DND-41 (cell line): ENCODE results near the gene FSCN2.
"Not testable (repeated sequence)": the region's sequence is repeated elsewhere in the genome, so short reads cannot be mapped to it uniquely, and the experiment has no call there.

Source experiments
- ATAC-seq: fragments of 200-7000 bp; cut with Tn5 transposase; 3 replicates; pipeline ENCODE4 v1.9.1; 2021; ENCODE audit warnings: low read depth; ENCODE audit not compliant: insufficient read depth
- DNase-seq: peaks from one replicate; pipeline ENCODE4 v3.0.0-alpha.2; 2020
- H2AFZ ChIP-seq: 2 replicates; pipeline ENCODE4 v1.6.0; 2012; ENCODE audit warnings: low read depth, low read length
- H3K27ac ChIP-seq: 2 replicates; pipeline ENCODE4 v1.5.1; 2012; ENCODE audit warnings: low read length, inconsistent platforms
- H3K27me3 ChIP-seq: fragments of 200-600 bp; sonication (generic); 2 replicates; pipeline ENCODE4 v1.6.0; 2012; ENCODE audit warnings: low read length, mild to moderate bottlenecking, inconsistent platforms; ENCODE audit not compliant: insufficient read depth, poor library complexity
- H3K36me3 ChIP-seq: 2 replicates; pipeline ENCODE4 v1.5.1; 2012; ENCODE audit warnings: low read length, inconsistent platforms; ENCODE audit not compliant: insufficient read depth
- H3K4me1 ChIP-seq: 2 replicates; pipeline ENCODE4 v1.5.1; 2012; ENCODE audit warnings: mild to moderate bottlenecking, low read length; ENCODE audit not compliant: insufficient read depth
- H3K4me2 ChIP-seq: 2 replicates; pipeline ENCODE4 v1.6.0; 2012; ENCODE audit warnings: mild to moderate bottlenecking, moderate library complexity, low read length, inconsistent platforms; ENCODE audit not compliant: insufficient read depth
- H3K4me3 ChIP-seq, 2 experiments: fragments of 200-600 bp in 1 of 2; shearing (Covaris generic) in 1 of 2; 2 replicates each; pipeline ENCODE4 v1.5.1; 2012 to 2016; ENCODE audit warnings: inconsistent platforms in 2 of 2, low read length in 2 of 2, mild to moderate bottlenecking in 2 of 2, low read depth in 1 of 2, moderate library complexity in 1 of 2
- H3K79me2 ChIP-seq: 2 replicates; pipeline ENCODE4 v1.6.0; 2012; ENCODE audit warnings: low read length, inconsistent platforms; ENCODE audit not compliant: insufficient read depth
- H3K9ac ChIP-seq: 2 replicates; pipeline ENCODE4 v1.6.0; 2012; ENCODE audit warnings: low read depth, mild to moderate bottlenecking, inconsistent platforms, low read length, moderate library complexity
- H3K9me3 ChIP-seq: 2 replicates; pipeline ENCODE4 v1.5.1; 2012; ENCODE audit warnings: low read length, moderate library complexity, mild to moderate bottlenecking, inconsistent platforms; ENCODE audit not compliant: insufficient read depth, severe bottlenecking
- H4K20me1 ChIP-seq: 2 replicates; pipeline ENCODE4 v1.6.0; 2012; ENCODE audit warnings: low read length; ENCODE audit not compliant: insufficient read depth
- CTCF ChIP-seq: IDR thresholded peaks from 2 replicates; pipeline ENCODE4 v1.5.1; 2012; ENCODE audit warnings: borderline replicate concordance, low read length, moderate library complexity, mild to moderate bottlenecking; ENCODE audit not compliant: poor library complexity, severe bottlenecking; ENCODE audit errors: extremely low read depth
- EZH2 ChIP-seq: IDR thresholded peaks from 3 replicates; pipeline ENCODE4 v1.6.1; 2012; ENCODE audit warnings: borderline replicate concordance, low read depth, mild to moderate bottlenecking, moderate library complexity, low read length, inconsistent platforms; ENCODE audit not compliant: severe bottlenecking

Gene FSCN2

DNA sequence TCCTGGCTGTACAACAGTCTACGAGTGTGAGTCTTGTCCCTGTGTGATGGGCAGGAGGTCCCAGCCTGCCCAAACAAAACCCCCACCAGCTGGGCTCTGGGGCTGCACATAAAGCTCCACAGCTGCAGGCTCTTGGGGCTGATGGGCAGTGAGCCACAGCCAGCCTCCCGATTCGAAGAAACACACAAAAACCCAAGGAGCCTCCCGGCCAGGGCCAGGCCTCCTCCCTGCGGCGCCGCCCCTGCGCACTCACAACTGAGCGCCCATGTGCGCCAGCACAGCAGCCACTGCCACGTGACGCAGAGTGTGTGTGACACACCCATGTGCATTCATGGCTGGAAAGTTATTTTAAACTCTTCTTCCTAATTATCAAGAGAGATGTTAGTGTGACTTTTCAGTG lies 54.6 kb downstream of the FSCN2 start:
- TF ChIP-seq CTCF = no peak
- TF ChIP-seq EZH2 = no peak
- peaks cover 23% of the 10 kb centered on the region for H4K20me1 ChIP-seq
- H3K36me3 ChIP-seq = peaks cover 88% of the 10 kb centered on the region
- H3K4me3 ChIP-seq = no peak overlapping the region
- no peak overlapping the region for H2AFZ ChIP-seq
- H3K79me2 ChIP-seq = peaks cover 16% of the 10 kb centered on the region
- DNase-seq (no peak), ATAC-seq (no peak)
- no peak overlapping the region for H3K9ac ChIP-seq
- no peak overlapping the region for H3K27ac ChIP-seq
- no peaks in the 10 kb centered on the region for H3K4me1 ChIP-seq
- no peak overlapping the region for H3K4me2 ChIP-seq
- H3K27me3 ChIP-seq = no peaks in the 10 kb centered on the region
- no peaks in the 10 kb centered on the region for H3K9me3 ChIP-seq

DNA sequence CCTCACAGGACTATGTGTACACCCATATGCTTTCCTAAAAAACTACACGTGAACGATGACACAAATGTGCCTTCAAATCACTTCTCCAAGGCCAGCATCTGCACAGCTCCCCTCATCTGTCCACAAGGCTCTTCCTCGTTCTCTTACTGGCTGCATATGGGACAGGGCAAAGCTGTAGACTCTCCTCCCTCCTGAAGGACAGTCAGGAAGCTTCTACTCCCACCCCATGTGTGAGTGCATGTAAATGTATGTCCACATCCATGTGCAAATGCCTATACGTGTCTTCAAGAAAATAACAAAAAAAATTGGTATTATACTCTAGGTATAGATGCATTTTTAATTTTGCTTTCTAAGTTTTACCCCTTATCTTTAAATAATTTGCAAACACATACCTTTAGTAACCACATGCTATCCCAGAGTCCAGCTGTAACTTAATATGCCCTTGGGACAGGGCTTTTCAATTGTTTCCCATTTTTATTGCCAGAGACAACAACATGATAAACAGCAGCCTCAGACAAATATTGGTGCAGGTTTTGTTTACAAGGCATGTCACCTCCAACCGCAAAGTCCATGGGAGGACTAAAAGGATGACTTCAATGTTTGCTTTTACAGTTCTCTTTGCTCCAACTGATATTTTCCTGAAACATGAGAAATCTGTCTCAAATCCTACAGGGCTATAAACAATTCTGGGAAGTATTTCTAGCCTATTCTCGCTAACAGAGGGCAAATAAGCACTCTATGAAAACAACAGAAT lies 55.6 kb downstream of the FSCN2 start:
- TF ChIP-seq CTCF (no peak), EZH2 (no peak)
- Histone ChIP-seq H3K79me2 (peaks cover 12% of the 10 kb centered on the region), H4K20me1 (peaks cover 21% of the 10 kb centered on the region), H3K36me3 (peaks cover 89% of the 10 kb centered on the region), H3K4me1 (no peaks in the 10 kb centered on the region), H3K9ac (no peak overlapping the region), H3K9me3 (no peaks in the 10 kb centered on the region), H3K4me2 (no peak overlapping the region), H3K4me3 (no peak overlapping the region), H2AFZ (no peak overlapping the region), H3K27ac (no peak overlapping the region), H3K27me3 (no peaks in the 10 kb centered on the region)
- ATAC-seq (no peak), DNase-seq (no peak)

GRCh38 chr17:81584771-81585170 lies 56.6 kb downstream of the FSCN2 start:
- H3K9ac ChIP-seq, H3K4me1 ChIP-seq, H3K27ac ChIP-seq, H3K4me2 ChIP-seq, H3K79me2 ChIP-seq, ATAC-seq, H3K4me3 ChIP-seq, H2AFZ ChIP-seq, DNase-seq, H3K27me3 ChIP-seq, H3K9me3 ChIP-seq: not testable (repeated sequence)
- Histone ChIP-seq H4K20me1 (peaks cover 16% of the 10 kb centered on the region; the same call in 1 of the 2 replicates), H3K36me3 (peaks cover 89% of the 10 kb centered on the region)

GRCh38 chr17:81586096-81586495 lies 57.9 kb downstream of the FSCN2 start:
- no peak overlapping the region for H3K27ac ChIP-seq
- H3K4me2 ChIP-seq = no peak overlapping the region
- H3K4me1 ChIP-seq = no peaks in the 10 kb centered on the region
- peaks cover 91% of the 10 kb centered on the region for H3K36me3 ChIP-seq
- TF ChIP-seq EZH2 (no peak), CTCF (no peak)
- peaks cover 4% of the 10 kb centered on the region; the same call in 1 of the 2 replicates for H3K79me2 ChIP-seq
- no peaks in the 10 kb centered on the region for H3K27me3 ChIP-seq
- DNase-seq (no peak), ATAC-seq (no peak)
- peaks cover 6% of the 10 kb centered on the region; the same call in 1 of the 2 replicates for H4K20me1 ChIP-seq
- no peaks in the 10 kb centered on the region for H3K9me3 ChIP-seq
- no peak overlapping the region for H2AFZ ChIP-seq
- no peak overlapping the region for H3K4me3 ChIP-seq
- no peak overlapping the region for H3K9ac ChIP-seq
